T47D (cell line): ENCODE data around the gene BCO2.

Experiments used
- DNase-seq, 2 experiments: peaks; one replicate each; pipeline versions ENCODE4 v3.0.0 to v3.0.0-alpha.2; 2011 to 2012; ENCODE audit warnings: low read depth in 1 of 2, low spot score in 1 of 2
- JUND ChIP-seq: IDR thresholded peaks from 2 replicates; pipeline ENCODE4 v1.6.1; 2012; ENCODE audit warnings: low read depth
- in situ Hi-C: cut with HindIII; loops from 2 replicates; pipeline ENCODE4 v1.10.0; 2016; ENCODE audit warnings: low sequenced_read_pairs, low pct_unique_long_range_greater_than_20kb

BCO2 gene, protein sequence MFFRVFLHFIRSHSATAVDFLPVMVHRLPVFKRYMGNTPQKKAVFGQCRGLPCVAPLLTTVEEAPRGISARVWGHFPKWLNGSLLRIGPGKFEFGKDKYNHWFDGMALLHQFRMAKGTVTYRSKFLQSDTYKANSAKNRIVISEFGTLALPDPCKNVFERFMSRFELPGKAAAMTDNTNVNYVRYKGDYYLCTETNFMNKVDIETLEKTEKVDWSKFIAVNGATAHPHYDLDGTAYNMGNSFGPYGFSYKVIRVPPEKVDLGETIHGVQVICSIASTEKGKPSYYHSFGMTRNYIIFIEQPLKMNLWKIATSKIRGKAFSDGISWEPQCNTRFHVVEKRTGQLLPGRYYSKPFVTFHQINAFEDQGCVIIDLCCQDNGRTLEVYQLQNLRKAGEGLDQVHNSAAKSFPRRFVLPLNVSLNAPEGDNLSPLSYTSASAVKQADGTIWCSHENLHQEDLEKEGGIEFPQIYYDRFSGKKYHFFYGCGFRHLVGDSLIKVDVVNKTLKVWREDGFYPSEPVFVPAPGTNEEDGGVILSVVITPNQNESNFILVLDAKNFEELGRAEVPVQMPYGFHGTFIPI

GRCh38 chr11:112174789-112175598 is at the start of gene BCO2:
BCO2 (plus strand) TSS chr11:112175512; CDS start chr11:112175602, 90 bp downstream.
- DNase-seq = peak; percentile 43 to 82
- in situ Hi-C loops = no loop called here
- no peak for TF ChIP-seq JUND

DNA sequence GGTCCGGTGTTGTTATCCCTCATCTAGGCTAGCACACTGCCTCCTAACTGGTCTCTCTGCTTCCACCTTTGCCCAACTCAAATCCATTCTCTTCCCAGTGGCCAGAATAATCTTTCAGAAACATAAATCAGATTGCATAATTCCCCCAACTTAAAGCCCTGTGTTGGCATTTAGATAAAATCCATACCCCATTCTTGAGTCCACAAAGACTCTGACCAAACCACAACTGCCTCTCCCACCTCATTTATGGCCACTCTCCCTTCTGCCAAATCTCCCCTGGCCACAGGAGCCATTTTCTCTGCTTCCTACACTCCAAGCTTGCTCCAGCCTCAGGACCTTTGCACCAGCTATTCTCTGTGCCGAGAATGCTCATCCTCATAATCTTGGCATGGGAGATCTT is 48.3 kb upstream of the BCO2 start:
- no peak for TF ChIP-seq JUND
- in situ Hi-C loops = no loop called here
- DNase-seq = no peak

- in situ Hi-C loops = no loop called here
- TF ChIP-seq JUND = no peak
- DNase-seq = peak in 1 of 2 experiments; percentile 75
Observed at GRCh38 chr11:112128483-112129121, 46.7 kb upstream of the BCO2 start.

DNA sequence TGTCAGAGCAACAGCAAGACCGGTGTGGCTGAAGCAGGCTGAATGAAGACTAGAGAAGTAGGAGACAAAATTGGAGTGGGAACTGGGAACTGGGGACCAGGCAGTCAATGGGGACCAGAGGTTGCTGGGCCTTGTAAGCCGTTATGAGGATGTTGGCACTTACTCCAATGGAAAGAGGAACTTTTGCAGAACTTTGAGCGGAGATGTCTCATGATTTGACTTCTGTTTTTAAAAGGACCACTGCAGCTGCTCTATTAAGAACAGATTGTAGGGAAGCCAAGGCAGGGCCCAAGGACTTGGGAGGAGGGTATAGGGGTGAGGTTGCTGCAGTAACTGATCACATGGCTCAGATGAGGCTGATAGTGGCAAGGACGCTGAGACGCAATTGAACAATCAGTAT is 45.7 kb upstream of the BCO2 start:
- TF ChIP-seq JUND = no peak
- DNase-seq = no peak
- in situ Hi-C loops = no loop called here

DNA sequence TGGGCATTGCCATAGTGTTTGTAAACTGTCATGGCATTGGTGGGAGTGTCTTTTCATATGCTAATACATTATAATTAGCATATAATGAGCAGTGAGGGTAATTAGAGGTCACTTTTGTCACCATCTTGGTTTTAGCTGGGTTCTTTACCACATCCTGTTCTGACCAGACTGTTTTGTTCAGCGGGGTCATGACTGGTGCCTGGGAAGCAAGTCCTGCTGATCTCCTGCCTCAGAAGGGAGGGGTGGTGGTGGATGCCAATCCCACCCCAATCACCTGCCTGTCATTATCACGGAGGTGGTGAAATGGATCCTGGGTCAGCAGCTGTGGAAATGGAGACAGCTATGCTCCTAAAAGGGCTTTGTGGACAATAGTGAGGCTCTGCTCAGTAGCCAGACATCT is 42.6 kb upstream of the BCO2 start:
- TF ChIP-seq JUND = no peak
- in situ Hi-C loops = no loop called here
- DNase-seq = no peak

GRCh38 chr11:112134473-112134872 is 40.8 kb upstream of the BCO2 start:
- no peak for DNase-seq
- in situ Hi-C loops = no loop called here
- TF ChIP-seq JUND = no peak

DNA sequence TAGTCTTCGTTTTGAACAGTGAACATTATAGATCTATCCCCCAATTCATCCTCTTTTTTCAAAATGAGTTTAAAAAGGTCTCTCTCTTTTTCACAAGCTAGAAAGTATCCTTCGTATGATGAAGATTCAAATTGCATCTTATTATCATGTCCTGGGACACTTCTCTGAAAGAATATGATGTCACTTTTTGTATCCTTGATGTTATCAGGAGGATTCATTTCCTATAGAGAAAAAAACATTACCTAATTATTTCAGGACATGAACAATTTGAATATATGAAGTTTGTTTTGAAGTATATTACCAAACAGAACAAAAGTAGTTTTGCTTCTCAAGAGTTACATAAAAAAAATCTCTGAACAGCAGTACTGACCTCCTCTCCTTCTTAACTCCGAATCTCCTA is 31.7 kb upstream of the BCO2 start:
- TF ChIP-seq JUND = no peak
- in situ Hi-C loops = no loop called here
- DNase-seq = no peak

DNA sequence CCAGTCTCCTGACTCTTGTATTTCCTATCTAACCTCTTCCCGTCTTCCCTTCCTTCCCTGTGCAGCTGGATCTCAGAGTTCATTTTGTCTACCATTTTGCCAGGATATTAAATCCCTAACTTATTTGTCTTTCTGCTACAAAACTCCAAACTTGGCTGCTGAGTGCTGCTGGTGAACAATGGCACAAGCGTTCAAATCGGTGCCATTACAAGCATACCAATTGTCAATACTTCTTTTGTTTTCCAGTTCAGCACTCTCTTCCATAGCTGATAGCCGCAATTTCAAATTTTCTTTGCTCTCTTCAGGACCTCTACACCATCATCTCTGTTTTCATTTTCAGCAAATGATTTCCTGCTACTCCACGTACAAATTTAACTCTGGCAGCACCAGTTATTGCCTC is 24.8 kb upstream of the BCO2 start:
- in situ Hi-C loops = no loop called here
- TF ChIP-seq JUND = no peak
- no peak for DNase-seq

GRCh38 chr11:112156153-112156955 is 19.0 kb upstream of the BCO2 start:
- in situ Hi-C loops = no loop called here
- no peak for TF ChIP-seq JUND
- no peak for DNase-seq

- peak; percentile 44 to 81 for DNase-seq
- TF ChIP-seq JUND = no peak; the same call in 1 of the 2 replicates
- in situ Hi-C loops = no loop called here
Observed at GRCh38 chr11:112156956-112157766, 18.2 kb upstream of the BCO2 start.
